WTC11 (cell line): ENCODE measurements around the gene GOLGA3.

ENCODE experiments used
- ATF2 ChIP-seq: sonication (generic); formaldehyde crosslinking; IDR thresholded peaks from 2 replicates; pipeline ENCODE4 v1.8.1; 2022; ENCODE audit warnings: low read depth, missing genetic modification reagents, borderline replicate concordance
- ATF6 ChIP-seq: sonication (generic); formaldehyde crosslinking; IDR thresholded peaks from 2 replicates; pipeline ENCODE4 v1.8.1; 2023; ENCODE audit warnings: mild to moderate bottlenecking, missing genetic modification reagents
- CREB1 ChIP-seq: sonication (generic); formaldehyde crosslinking; IDR thresholded peaks from 2 replicates; pipeline ENCODE4 v1.8.0; 2023; ENCODE audit warnings: mild to moderate bottlenecking, missing genetic modification reagents
- CTCF ChIP-seq: fragments of 200-600 bp; IDR thresholded peaks from 2 replicates; pipeline ENCODE4 v1.8.0; 2022; ENCODE audit warnings: antibody characterized with exemption
- ESRRA ChIP-seq: sonication (generic); formaldehyde crosslinking; IDR thresholded peaks from 2 replicates; pipeline ENCODE4 v1.8.1; 2022; ENCODE audit warnings: mild to moderate bottlenecking, missing genetic modification reagents, borderline replicate concordance
- NFATC4 ChIP-seq: fragments of 250-450 bp; sonication (Bioruptor Pico); IDR thresholded peaks from 2 replicates; pipeline ENCODE4 v1.9.0; 2021; ENCODE audit warnings: mild to moderate bottlenecking
- NFE2L1 ChIP-seq: sonication (generic); formaldehyde crosslinking; IDR thresholded peaks from 2 replicates; pipeline ENCODE4 v1.8.1; 2023; ENCODE audit warnings: missing genetic modification reagents
- NFYB ChIP-seq: sonication (generic); formaldehyde crosslinking; conservative IDR thresholded peaks from 2 replicates; pipeline ENCODE4 v1.8.0; 2022; ENCODE audit warnings: low read depth, missing genetic modification reagents
- NR3C1 ChIP-seq: sonication (generic); formaldehyde crosslinking; conservative IDR thresholded peaks from 2 replicates; pipeline ENCODE4 v1.8.1; 2023; ENCODE audit warnings: low read depth, mild to moderate bottlenecking, missing genetic modification reagents
- TCF7 ChIP-seq: sonication (generic); formaldehyde crosslinking; IDR thresholded peaks from 2 replicates; pipeline ENCODE4 v1.8.0; 2022; ENCODE audit warnings: mild to moderate bottlenecking, low read depth, missing genetic modification reagents, moderate library complexity
- USF2 ChIP-seq: sonication (generic); formaldehyde crosslinking; IDR thresholded peaks from 2 replicates; pipeline ENCODE4 v1.8.1; 2023; ENCODE audit warnings: mild to moderate bottlenecking, missing genetic modification reagents, moderate library complexity
- ZNF281 ChIP-seq: sonication (generic); formaldehyde crosslinking; IDR thresholded peaks from 2 replicates; pipeline ENCODE4 v1.8.0; 2023; ENCODE audit warnings: mild to moderate bottlenecking, missing genetic modification reagents

- no peak; the same call in 1 of the 2 replicates for TF ChIP-seq TCF7 (CRISPR knock-in tag)
- TF ChIP-seq NFYB (CRISPR knock-in tag): no peak
- no peak for TF ChIP-seq CTCF
- no peak for TF ChIP-seq USF2
- no peak for TF ChIP-seq ZNF281
- no peak for TF ChIP-seq CREB1 (CRISPR knock-in tag)
- no peak for TF ChIP-seq ESRRA
- TF ChIP-seq NFE2L1 (CRISPR knock-in tag): no peak
- TF ChIP-seq NR3C1 (CRISPR knock-in tag): no peak
- TF ChIP-seq NFATC4: no peak
- TF ChIP-seq ATF6 (CRISPR knock-in tag): no peak
- TF ChIP-seq ATF2 (CRISPR knock-in tag): no peak
Measured at GRCh38 chr12:132761921-132762583, 66.6 kb downstream of the GOLGA3 start.
